ENCODE data around the gene MAGEA9.
"Not testable (repeated sequence)": the region's sequence is repeated elsewhere in the genome, so short reads cannot be mapped to it uniquely, and the experiment has no call there.

MAGEA9 gene

DNA sequence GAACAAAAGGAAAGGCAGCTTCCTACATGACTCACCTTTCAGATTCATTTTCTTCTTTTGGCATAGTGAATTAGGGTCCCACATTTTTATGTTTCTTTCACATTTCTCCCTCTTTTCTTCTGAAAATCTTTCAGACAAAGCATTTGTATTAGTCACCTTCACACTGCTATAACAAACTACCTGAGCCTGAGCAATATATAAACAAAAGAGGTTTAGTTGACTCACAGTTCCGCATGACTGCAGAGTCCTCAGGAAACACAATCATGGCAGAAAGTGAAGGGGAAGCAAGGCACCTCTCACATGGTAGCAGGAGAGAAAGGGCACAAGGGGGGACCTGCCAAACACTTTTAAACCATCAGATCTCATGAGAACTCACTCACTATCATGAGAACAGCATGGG lies 36.9 kb downstream of the MAGEA9 start:
- no peak for DNase-seq

DNA sequence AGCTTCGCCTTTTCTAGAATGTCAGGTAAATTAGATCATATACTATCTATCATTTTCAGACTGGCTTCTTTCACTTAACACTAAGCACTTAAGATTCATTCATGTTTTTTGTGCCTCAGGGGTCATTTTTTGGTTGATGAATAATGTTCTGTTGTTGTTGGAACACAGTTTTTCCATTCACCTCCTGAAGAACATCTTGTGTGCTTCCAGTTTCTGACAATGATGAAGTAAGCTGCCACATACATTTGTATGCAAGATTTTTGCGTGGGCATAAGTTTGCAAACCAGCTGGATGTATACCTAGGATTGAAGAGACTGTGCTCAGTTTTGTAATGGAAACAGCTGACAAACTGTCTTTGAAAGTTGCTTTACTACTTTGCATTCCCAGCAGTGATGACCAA lies 37.6 kb downstream of the MAGEA9 start:
- no peak for DNase-seq

DNA sequence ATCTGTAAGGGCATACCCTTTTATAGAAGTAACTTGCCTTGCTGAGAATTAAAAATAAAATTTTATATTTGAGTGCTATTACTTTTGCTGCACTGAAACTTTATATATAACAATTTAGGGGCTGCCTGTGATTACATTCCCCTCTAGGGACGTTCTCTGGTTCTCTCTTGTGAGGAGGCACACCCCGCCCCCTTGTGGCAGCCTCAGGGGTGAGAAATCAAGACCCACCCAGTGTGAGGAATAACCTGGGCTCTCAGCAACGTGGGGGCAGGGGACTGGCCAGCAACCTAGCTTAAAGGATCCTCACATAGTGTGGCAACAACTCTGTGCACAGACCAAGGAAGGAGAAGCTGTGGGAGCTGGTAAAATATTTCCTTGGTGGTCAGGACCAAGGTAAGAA lies 43.7 kb downstream of the MAGEA9 start:
- peak; percentile 9 for DNase-seq

DNA sequence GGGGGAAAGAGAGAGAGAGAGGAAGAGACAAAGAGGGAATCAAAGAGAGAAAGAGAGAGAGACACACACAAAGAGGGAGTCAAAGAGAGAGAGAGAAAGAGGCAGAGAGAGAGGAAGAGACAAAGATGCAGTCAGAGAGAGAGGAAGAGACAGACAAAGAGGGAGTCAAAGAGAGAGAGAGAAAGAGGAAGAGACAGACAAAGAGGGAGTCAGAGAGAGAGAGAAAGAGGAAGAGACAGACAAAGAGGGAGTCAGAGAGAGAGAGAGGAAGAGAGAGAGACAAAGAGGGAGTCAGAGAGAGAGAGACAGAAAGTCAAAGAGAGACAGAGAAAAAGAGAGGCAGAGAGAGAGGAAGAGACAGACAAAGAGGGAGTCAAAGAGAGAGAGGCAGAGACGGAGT lies 45.5 kb downstream of the MAGEA9 start:
- no peak for DNase-seq

DNA sequence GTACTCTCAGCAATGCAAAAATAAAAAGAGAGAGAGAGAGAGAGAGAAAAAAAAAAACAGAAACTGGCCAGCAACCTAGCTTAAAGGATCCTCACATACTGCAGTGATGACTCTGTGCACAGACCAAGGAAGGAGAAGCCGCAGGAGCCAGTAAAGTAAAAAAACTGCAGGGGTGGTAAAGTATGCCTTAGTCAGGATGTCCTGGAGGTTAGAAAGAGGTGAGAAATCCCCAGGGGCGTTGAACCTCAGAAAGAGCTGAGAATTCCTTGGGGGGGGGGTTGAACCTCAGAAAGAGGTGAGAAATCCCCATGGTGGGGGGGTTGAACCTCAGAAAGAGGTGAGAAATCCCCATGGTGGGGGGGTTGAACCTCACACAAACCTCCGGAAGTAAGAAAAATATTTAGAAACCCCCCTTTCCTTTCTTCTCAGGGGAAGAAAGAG lies 48.0 kb downstream of the MAGEA9 start:
- DNase-seq, result no peak

DNA sequence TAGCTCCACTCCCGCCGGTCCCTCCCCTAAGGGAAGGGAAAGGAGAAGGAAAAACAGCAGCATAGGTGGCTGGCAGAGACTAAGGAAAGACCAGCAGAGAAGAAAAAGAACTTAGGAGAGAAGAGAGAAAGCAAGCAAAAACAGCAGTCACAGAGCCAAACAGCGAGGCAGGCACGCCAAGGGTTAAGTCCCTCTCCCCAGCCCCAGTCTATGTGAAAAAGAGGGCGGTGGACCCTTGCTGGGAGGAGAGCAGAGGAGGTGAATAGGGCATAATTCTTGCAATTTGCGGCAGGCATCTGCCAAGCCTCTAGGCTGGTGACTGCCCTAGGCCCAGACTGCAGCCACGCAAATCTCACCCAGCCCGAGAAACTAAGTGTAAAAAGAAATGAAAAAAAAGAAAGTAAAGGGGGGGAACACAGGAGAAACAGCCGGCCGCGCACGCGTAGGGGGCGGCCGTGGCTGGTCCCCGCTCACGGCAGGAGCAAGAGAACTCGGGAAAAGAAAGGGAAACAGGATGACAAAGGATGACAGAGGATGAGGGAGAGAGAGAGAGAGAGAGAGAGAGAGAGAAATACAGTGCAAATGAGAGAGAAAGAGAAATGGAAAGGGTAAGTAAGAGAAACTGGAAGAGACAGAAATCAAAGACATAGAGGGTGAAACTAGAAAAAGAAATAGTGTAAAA lies 48.6 kb downstream of the MAGEA9 start:
- DNase-seq, result no peak

DNA sequence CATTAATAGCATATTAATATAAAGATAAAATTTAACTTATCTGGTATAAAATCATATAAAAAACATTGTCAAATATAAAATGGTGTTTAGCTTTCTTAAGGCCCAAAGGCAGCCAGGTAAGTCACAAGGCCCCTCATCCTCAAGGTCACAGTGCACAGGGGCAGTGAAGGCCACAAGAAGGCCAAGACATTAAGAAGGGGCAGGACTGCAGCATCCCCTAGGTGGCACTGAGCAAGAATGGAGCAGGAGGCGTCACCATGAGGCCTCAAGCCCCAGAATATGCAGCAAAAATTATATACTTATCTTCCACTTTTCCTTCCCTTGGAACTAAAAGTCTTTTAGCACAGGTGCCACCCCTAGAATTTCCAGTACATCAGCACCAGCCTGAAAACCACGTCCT lies 49.7 kb downstream of the MAGEA9 start:
- no peak for DNase-seq

DNA sequence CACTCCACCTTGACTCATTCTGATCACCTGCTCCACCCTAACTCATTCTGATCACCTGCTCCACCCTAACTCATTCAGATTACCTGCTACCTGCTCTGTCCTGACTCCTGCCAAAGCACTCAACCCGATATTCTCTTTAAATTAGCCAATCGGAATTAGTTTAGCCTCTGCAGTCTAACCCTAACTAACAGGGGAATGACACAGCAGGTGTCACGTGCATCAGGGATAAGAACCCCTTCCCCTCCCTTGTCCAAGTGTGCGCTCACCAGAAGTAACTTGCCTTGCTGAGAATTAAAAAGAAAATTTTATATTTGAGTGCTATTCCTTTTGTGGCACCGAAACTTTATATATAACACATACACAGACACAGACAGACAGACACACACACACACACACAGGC lies 55.0 kb downstream of the MAGEA9 start:
- DNase-seq, result not testable (repeated sequence)

DNA sequence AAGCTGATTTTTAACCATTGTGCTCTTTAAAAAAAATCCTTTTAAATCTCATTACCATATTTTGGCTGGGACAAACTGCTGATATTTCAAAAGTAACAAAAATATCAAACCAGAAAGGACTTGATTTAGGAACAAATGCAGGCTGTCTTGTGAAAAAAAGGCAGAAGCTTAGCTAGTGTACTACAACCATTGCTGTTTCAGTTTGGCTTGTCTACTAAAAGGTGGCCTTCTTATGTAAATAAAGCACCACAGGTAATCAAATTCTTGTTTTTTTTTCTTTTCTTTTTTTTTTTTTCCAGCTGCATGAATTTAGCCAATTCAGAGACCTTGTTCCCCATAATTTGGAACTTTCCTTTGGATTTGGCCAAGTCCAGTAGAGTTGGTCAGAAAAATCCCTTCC lies 55.4 kb downstream of the MAGEA9 start:
- DNase-seq, result no peak
